PFSK-1 (cell line): ENCODE results near the gene THAP5.

Experiments used
- FOXP2 ChIP-seq: optimal IDR thresholded peaks from 2 replicates; pipeline ENCODE3; 2011; ENCODE audit warnings: borderline replicate concordance, control low read depth, inconsistent platforms; ENCODE audit not compliant: insufficient read depth; ENCODE audit errors: extremely low read length, extremely low read depth
- POLR2AphosphoS5 ChIP-seq: IDR thresholded peaks from 2 replicates; pipeline ENCODE4 v1.6.1; 2012; ENCODE audit warnings: low read depth, mild to moderate bottlenecking, control low read depth, low read length, moderate library complexity
- SIN3A ChIP-seq: IDR thresholded peaks from 2 replicates; pipeline ENCODE4 v1.6.1; 2012; ENCODE audit warnings: mild to moderate bottlenecking, low read length, moderate library complexity, borderline replicate concordance; ENCODE audit not compliant: insufficient read depth
- TAF1 ChIP-seq: IDR thresholded peaks from 2 replicates; pipeline ENCODE4 v1.6.1; 2012; ENCODE audit warnings: low read length, control low read depth, borderline replicate concordance; ENCODE audit not compliant: insufficient read depth
- TF ChIP-seq, protein P1 (sequence below), 2 experiments: IDR thresholded peaks; 2 replicates each; pipeline versions ENCODE4 v1.6.1 to v1.8.0; 2011 to 2012; ENCODE audit warnings: low read depth in 2 of 2, low read length in 2 of 2, control low read depth in 1 of 2, inconsistent platforms in 1 of 2, mild to moderate bottlenecking in 1 of 2, moderate library complexity in 1 of 2; ENCODE audit not compliant: insufficient read depth in 1 of 2

The THAP5 gene

GRCh38 chr7:108585843-108586242 lies 16.3 kb upstream of the THAP5 start:
- TF ChIP-seq FOXP2 (no peak), POLR2AphosphoS5 (no peak), TAF1 (no peak), SIN3A (no peak)
- TF ChIP-seq, protein P1, sequence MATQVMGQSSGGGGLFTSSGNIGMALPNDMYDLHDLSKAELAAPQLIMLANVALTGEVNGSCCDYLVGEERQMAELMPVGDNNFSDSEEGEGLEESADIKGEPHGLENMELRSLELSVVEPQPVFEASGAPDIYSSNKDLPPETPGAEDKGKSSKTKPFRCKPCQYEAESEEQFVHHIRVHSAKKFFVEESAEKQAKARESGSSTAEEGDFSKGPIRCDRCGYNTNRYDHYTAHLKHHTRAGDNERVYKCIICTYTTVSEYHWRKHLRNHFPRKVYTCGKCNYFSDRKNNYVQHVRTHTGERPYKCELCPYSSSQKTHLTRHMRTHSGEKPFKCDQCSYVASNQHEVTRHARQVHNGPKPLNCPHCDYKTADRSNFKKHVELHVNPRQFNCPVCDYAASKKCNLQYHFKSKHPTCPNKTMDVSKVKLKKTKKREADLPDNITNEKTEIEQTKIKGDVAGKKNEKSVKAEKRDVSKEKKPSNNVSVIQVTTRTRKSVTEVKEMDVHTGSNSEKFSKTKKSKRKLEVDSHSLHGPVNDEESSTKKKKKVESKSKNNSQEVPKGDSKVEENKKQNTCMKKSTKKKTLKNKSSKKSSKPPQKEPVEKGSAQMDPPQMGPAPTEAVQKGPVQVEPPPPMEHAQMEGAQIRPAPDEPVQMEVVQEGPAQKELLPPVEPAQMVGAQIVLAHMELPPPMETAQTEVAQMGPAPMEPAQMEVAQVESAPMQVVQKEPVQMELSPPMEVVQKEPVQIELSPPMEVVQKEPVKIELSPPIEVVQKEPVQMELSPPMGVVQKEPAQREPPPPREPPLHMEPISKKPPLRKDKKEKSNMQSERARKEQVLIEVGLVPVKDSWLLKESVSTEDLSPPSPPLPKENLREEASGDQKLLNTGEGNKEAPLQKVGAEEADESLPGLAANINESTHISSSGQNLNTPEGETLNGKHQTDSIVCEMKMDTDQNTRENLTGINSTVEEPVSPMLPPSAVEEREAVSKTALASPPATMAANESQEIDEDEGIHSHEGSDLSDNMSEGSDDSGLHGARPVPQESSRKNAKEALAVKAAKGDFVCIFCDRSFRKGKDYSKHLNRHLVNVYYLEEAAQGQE (IDR thresholded peaks at IDR 0.05; ENCODE audit: insufficient read depth in 1 of 2, low read depth in 2 of 2, low read length in 2 of 2): no peak

DNA sequence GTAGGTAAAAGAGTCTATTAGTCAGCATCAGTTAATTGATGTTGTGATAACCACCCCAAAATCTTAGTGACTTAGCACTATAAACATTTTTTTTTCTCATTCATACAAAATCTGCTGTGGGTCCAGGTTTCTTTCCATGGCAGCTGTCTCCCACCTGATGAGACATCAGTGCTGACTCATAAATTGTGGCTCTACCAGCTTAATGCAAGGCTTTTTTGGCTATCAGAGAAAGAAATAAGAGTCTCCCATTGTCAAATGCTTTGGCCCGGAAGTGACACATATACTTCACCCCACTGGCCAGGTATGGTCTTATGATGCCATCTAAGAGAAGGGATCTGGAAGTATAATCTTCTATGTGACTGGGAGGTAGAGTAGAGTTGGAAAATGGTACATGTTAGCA lies 14.7 kb upstream of the THAP5 start:
- TF ChIP-seq SIN3A (no peak), FOXP2 (no peak), TAF1 (no peak), POLR2AphosphoS5 (no peak)
- TF ChIP-seq, protein P1 (IDR thresholded peaks at IDR 0.05; ENCODE audit: insufficient read depth in 1 of 2, low read depth in 2 of 2, low read length in 2 of 2): no peak

DNA sequence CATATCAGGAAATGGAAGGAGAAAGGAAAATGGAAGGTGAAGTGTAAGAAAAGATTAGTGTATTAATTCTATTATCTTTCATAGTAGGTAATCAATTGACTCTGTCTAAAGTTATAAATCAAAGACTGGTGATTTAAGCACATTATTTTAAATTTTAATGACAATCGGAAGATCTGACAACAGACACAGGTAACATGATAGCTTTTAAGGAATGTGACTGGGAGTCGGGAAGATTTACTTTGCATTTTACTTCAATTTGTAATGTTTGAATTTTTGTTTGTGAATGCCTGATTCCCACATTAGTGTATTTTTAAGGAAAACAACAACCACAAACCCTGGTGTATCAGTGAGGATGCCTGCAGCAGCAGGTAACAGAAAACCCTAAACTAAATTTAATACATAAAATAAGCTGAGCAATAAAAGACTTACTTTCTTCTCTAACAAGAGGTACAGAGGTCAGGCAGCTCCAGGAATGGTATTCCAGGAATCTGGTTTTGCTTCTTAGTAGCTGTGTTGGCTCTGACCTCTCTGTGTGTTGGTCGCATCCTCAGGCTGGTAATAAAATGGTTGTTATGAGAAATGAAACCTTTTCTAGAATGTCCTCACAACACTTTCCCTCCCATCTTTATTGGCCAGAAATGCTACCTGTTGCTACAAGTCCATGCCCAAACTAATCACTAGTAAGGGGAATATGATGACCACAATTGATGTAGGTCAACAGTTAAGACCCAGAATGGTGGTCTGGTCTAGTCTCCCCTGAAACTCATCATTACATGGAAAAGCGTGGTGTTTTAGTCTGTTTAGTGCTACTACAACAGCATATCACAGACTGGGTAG lies 12.4 kb upstream of the THAP5 start:
- no peak for TF ChIP-seq POLR2AphosphoS5
- no peak for TF ChIP-seq TAF1
- no peak for TF ChIP-seq SIN3A
- no peak for TF ChIP-seq FOXP2
- TF ChIP-seq, protein P1 (IDR thresholded peaks at IDR 0.05; ENCODE audit: insufficient read depth in 1 of 2, low read depth in 2 of 2, low read length in 2 of 2): no peak

DNA sequence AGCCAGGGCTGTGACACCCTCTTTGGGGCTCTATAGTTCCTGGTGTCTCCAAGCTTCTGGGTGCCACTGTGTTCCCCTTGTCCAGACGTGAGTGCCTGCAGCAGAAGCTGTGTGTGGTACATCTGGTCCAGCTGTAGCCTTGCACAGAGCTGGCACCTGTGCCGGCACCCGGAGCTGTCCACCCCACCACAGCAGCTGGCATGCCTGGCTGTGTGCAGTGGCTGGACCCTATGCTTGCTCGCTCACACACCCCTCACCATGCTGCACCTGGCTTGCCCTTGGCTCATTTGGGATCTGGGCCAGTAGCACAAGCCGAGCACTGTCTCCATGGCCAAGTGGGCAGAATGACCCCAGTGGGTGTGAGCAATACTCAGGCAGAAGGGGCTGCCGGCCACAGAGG lies 10.8 kb upstream of the THAP5 start:
- TF ChIP-seq POLR2AphosphoS5 (no peak), FOXP2 (no peak), TAF1 (no peak), SIN3A (no peak)
- TF ChIP-seq, protein P1 (IDR thresholded peaks at IDR 0.05; ENCODE audit: insufficient read depth in 1 of 2, low read depth in 2 of 2, low read length in 2 of 2): no peak

- TF ChIP-seq FOXP2: no peak
- TF ChIP-seq TAF1: no peak
- TF ChIP-seq, protein P1 (IDR thresholded peaks at IDR 0.05; ENCODE audit: insufficient read depth in 1 of 2, low read depth in 2 of 2, low read length in 2 of 2): no peak
- no peak for TF ChIP-seq POLR2AphosphoS5
- no peak for TF ChIP-seq SIN3A
These were observed 9.4 kb upstream of the THAP5 start for GRCh38 chr7:108578937-108579336.
